H9 (cell line): ENCODE data around the gene TIMM23. TPM values are rescaled to one million over a fixed set of nuclear protein-coding genes. Genes with fewer than 3 reads are reported as not detected.
"Not testable (repeated sequence)": the region's sequence is repeated elsewhere in the genome, so short reads cannot be mapped to it uniquely, and the experiment has no call there.

Source experiments
- DNase-seq: peaks from one replicate; pipeline ENCODE4 v3.0.0-alpha.2; 2017
- H2AFZ ChIP-seq: one replicate; pipeline ENCODE4 v1.6.1; 2013; ENCODE audit warnings: mild to moderate bottlenecking, low read length, control low read depth, moderate library complexity
- H2AK5ac ChIP-seq: 2 replicates; pipeline ENCODE4 v1.6.1; 2013; ENCODE audit warnings: low read length, control low read depth, mixed read lengths; ENCODE audit not compliant: insufficient read length
- H2BK120ac ChIP-seq: one replicate; pipeline ENCODE4 v1.6.1; 2013; ENCODE audit warnings: low read depth, mild to moderate bottlenecking, low read length, control low read depth, inconsistent platforms; ENCODE audit not compliant: poor library complexity, severe bottlenecking
- H2BK12ac ChIP-seq: 2 replicates; pipeline ENCODE4 v1.6.1; 2013; ENCODE audit warnings: low read length, control low read depth, mixed read lengths, low read depth; ENCODE audit not compliant: insufficient read length
- H2BK15ac ChIP-seq: 2 replicates; pipeline ENCODE4 v1.6.1; 2013; ENCODE audit warnings: low read depth, low read length, control low read depth
- H2BK20ac ChIP-seq: one replicate; pipeline ENCODE4 v1.6.1; 2013; ENCODE audit warnings: low read depth, mild to moderate bottlenecking, low read length, control low read depth, inconsistent platforms; ENCODE audit not compliant: poor library complexity, severe bottlenecking
- H2BK5ac ChIP-seq: 2 replicates; pipeline ENCODE4 v1.6.1; 2013; ENCODE audit warnings: low read length, control low read depth, mixed read lengths; ENCODE audit not compliant: insufficient read length
- H3K14ac ChIP-seq: 2 replicates; pipeline ENCODE4 v1.6.1; 2013; ENCODE audit warnings: low read length, control low read depth; ENCODE audit not compliant: insufficient read depth
- H3K18ac ChIP-seq: 2 replicates; pipeline ENCODE4 v1.6.1; 2013; ENCODE audit warnings: low read depth, mild to moderate bottlenecking, mixed read lengths, low read length, control low read depth; ENCODE audit not compliant: insufficient read length
- H3K23ac ChIP-seq: 2 replicates; pipeline ENCODE4 v1.6.1; 2013; ENCODE audit warnings: low read length, control low read depth, mixed read lengths, low read depth; ENCODE audit not compliant: insufficient read length
- H3K23me2 ChIP-seq: 2 replicates; pipeline ENCODE4 v1.6.1; 2013; ENCODE audit warnings: low read depth, mild to moderate bottlenecking, mixed read lengths, low read length, control low read depth; ENCODE audit not compliant: insufficient read length, poor library complexity, severe bottlenecking
- H3K27ac ChIP-seq: 2 replicates; pipeline ENCODE4 v1.5.1; 2013; ENCODE audit warnings: low read length, control low read depth, mixed read lengths, low read depth; ENCODE audit not compliant: insufficient read length
- H3K27me3 ChIP-seq: 2 replicates; pipeline ENCODE4 v1.6.1; 2013; ENCODE audit warnings: low read length, control low read depth, inconsistent platforms; ENCODE audit not compliant: insufficient read depth
- H3K4ac ChIP-seq: 2 replicates; pipeline ENCODE4 v1.6.1; 2013; ENCODE audit warnings: low read depth, mild to moderate bottlenecking, control low read depth, inconsistent platforms, low read length, moderate library complexity
- H3K4me1 ChIP-seq: 2 replicates; pipeline ENCODE4 v1.6.1; 2013; ENCODE audit warnings: low read length, control low read depth, inconsistent platforms; ENCODE audit not compliant: insufficient read depth
- H3K4me2 ChIP-seq: 2 replicates; pipeline ENCODE4 v1.6.1; 2013; ENCODE audit warnings: low read length, control low read depth, mixed read lengths; ENCODE audit not compliant: insufficient read length, insufficient read depth
- H3K56ac ChIP-seq: 2 replicates; pipeline ENCODE4 v1.6.1; 2013; ENCODE audit warnings: low read depth, mild to moderate bottlenecking, mixed read lengths, low read length, control low read depth; ENCODE audit not compliant: insufficient read length
- H3K79me1 ChIP-seq: 2 replicates; pipeline ENCODE4 v1.6.1; 2013; ENCODE audit warnings: low read depth, mild to moderate bottlenecking, moderate library complexity, low read length, control low read depth, inconsistent platforms; ENCODE audit not compliant: insufficient read depth, poor library complexity, severe bottlenecking
- H3K79me2 ChIP-seq: 2 replicates; pipeline ENCODE4 v1.6.1; 2013; ENCODE audit warnings: low read length, control low read depth, inconsistent platforms; ENCODE audit not compliant: insufficient read depth
- H3K9ac ChIP-seq: 2 replicates; pipeline ENCODE4 v1.6.1; 2013; ENCODE audit warnings: low read length, control low read depth, mixed read lengths; ENCODE audit not compliant: insufficient read length; ENCODE audit errors: extremely low read depth
- H3K9me3 ChIP-seq: one replicate; pipeline ENCODE4 v1.6.1; 2013; ENCODE audit warnings: low read depth, low read length, inconsistent platforms; ENCODE audit not compliant: control insufficient read depth
- H3T11ph ChIP-seq: one replicate; pipeline ENCODE4 v1.6.1; 2013; ENCODE audit warnings: mild to moderate bottlenecking, low read length, control low read depth, inconsistent platforms
- H4K20me1 ChIP-seq: one replicate; pipeline ENCODE4 v1.6.1; 2013; ENCODE audit not compliant: control insufficient read depth, insufficient read length, insufficient read depth
- H4K5ac ChIP-seq: 2 replicates; pipeline ENCODE4 v1.6.1; 2013; ENCODE audit warnings: low read depth, mild to moderate bottlenecking, mixed read lengths, low read length, control low read depth; ENCODE audit not compliant: insufficient read length
- H4K8ac ChIP-seq: replicated peaks from 2 replicates; pipeline ENCODE4 v1.6.1; 2013; ENCODE audit warnings: low read length, control low read depth, mixed read lengths, low read depth; ENCODE audit not compliant: insufficient read length
- H4K91ac ChIP-seq: 2 replicates; pipeline ENCODE4 v1.6.1; 2013; ENCODE audit warnings: low read depth, mild to moderate bottlenecking, moderate library complexity, mixed read lengths, low read length, control low read depth; ENCODE audit not compliant: insufficient read length
- H3K27ac Mint-ChIP-seq, 3 experiments: 2 replicates in 2 of 3; 3 replicates in 1 of 3; pipeline ENCODE4 v1.8.0; 2020 to 2021; ENCODE audit warnings: mixed read lengths in 3 of 3, mild to moderate bottlenecking in 1 of 3, moderate library complexity in 1 of 3
- H3K27me3 Mint-ChIP-seq: 2 replicates; pipeline ENCODE4 v1.8.0; 2021; ENCODE audit warnings: low read depth, mild to moderate bottlenecking, moderate library complexity, mixed read lengths
- H3K36me3 Mint-ChIP-seq, 3 experiments: 2 replicates in 2 of 3; 3 replicates in 1 of 3; pipeline ENCODE4 v1.8.0; 2020 to 2021; ENCODE audit warnings: low read depth in 3 of 3, mixed read lengths in 3 of 3; ENCODE audit not compliant: insufficient read depth in 1 of 3
- H3K4me1 Mint-ChIP-seq, 2 experiments: 2 replicates each; pipeline ENCODE4 v1.8.0; 2020; ENCODE audit warnings: mixed read lengths in 2 of 2
- H3K4me3 Mint-ChIP-seq, 2 experiments: 2 replicates in 1 of 2; 3 replicates in 1 of 2; pipeline ENCODE4 v1.8.0; 2020 to 2021; ENCODE audit warnings: mild to moderate bottlenecking in 2 of 2, mixed read lengths in 2 of 2, moderate library complexity in 1 of 2
- H3K9me3 Mint-ChIP-seq, 2 experiments: 2 replicates in 1 of 2; 3 replicates in 1 of 2; pipeline ENCODE4 v1.8.0; 2020; ENCODE audit warnings: mild to moderate bottlenecking in 2 of 2, mixed read lengths in 2 of 2, moderate library complexity in 1 of 2
- whole genome bisulfite sequencing: extraction: QIAGEN DNeasy Blood & Tissue Kit; methylation state at CpG from one replicate; pipeline ENCODE4 v1.1.7; 2013; ENCODE audit warnings: missing lambda C conversion rate, low lambda C conversion rate, mixed read lengths; ENCODE audit not compliant: insufficient read length; ENCODE audit errors: extremely low coverage; 5-methylcytosine and 5-hydroxymethylcytosine counted together
- total RNA-seq: library from RNA; stranded (reverse); gene quantifications from 2 replicates; pipeline ENCODE4 v1.2.1, GENCODE V29; 2021

The TIMM23 gene
- total RNA-seq, 1 experiment from 2014 or later: 105 TPM

- not testable (repeated sequence) for H3K23ac ChIP-seq, H3K27ac Mint-ChIP-seq
- WGBS: no CpG with 5 or more reads among the region's 4 CpGs
Measured at GRCh38 chr10:45931305-45931704, 41.0 kb upstream of the TIMM23 start.

GRCh38 chr10:45934788-45935187 lies 37.5 kb upstream of the TIMM23 start:
- not testable (repeated sequence) for H3K4ac ChIP-seq, H4K91ac ChIP-seq

More at GRCh38 chr10:45931305-45931704, 41.0 kb upstream of the TIMM23 start:
- not testable (repeated sequence) for H3K27me3 ChIP-seq, H3K27ac ChIP-seq, H2BK5ac ChIP-seq, H4K20me1 ChIP-seq, H3K79me1 ChIP-seq, H2BK15ac ChIP-seq, H3K4me1 ChIP-seq, H4K8ac ChIP-seq, H3K9me3 ChIP-seq, H4K5ac ChIP-seq, H4K91ac ChIP-seq, H3K79me2 ChIP-seq, H2BK20ac ChIP-seq, H3K23me2 ChIP-seq, H3K18ac ChIP-seq, H3K4me2 ChIP-seq, H3K56ac ChIP-seq, H3K4ac ChIP-seq, H3K4me1 Mint-ChIP-seq, H3T11ph ChIP-seq, DNase-seq, H3K27me3 Mint-ChIP-seq, H2AFZ ChIP-seq, H2BK12ac ChIP-seq, H3K14ac ChIP-seq, H3K4me3 Mint-ChIP-seq, H3K9ac ChIP-seq, H2AK5ac ChIP-seq, H2BK120ac ChIP-seq
- Mint-ChIP-seq H3K36me3 (peaks cover 14 to 28% (median 25%) of the 10 kb centered on the region in 3 experiments), H3K9me3 (peaks cover 7 to 15% of the 10 kb centered on the region in 2 experiments; a peak in 4 of 5 replicates)

More at GRCh38 chr10:45934788-45935187, 37.5 kb upstream of the TIMM23 start:
- H3K4me1 ChIP-seq, H4K8ac ChIP-seq, H4K20me1 ChIP-seq, H3K4me2 ChIP-seq, H2AFZ ChIP-seq, H3K4me1 Mint-ChIP-seq, H4K5ac ChIP-seq, H2BK15ac ChIP-seq, H3K79me2 ChIP-seq, H3K27me3 ChIP-seq, H3K27me3 Mint-ChIP-seq, DNase-seq, H3K23me2 ChIP-seq, H2BK5ac ChIP-seq, H3K4me3 Mint-ChIP-seq, H2BK20ac ChIP-seq, H3K9me3 ChIP-seq, H2AK5ac ChIP-seq, H3K79me1 ChIP-seq, H3K27ac ChIP-seq, H3K9me3 Mint-ChIP-seq, H3K27ac Mint-ChIP-seq, H3T11ph ChIP-seq, H2BK120ac ChIP-seq, H3K23ac ChIP-seq, H3K14ac ChIP-seq, H3K9ac ChIP-seq, H3K56ac ChIP-seq, H3K18ac ChIP-seq, H2BK12ac ChIP-seq: not testable (repeated sequence)
- H3K36me3 Mint-ChIP-seq: peaks cover 0 to 11% (median 8%) of the 10 kb centered on the region in 3 experiments; a peak in 5 of 7 replicates
- no CpG with 5 or more reads among the region's 3 CpGs for WGBS
